T-cell (primary cell): ENCODE measurements around the gene EIF4G3. TPM values are rescaled to one million over a fixed set of nuclear protein-coding genes. Genes with fewer than 3 reads are reported as not detected.

Source experiments
- ATAC-seq, 4 experiments: fragments of 200-7000 bp in 3 of 4; fragments of 150-1000 bp in 1 of 4; cut with Tn5 transposase; replicated peaks in 1 of 4; 1 replicate in 3 of 4; 2 replicates in 1 of 4; pipeline ENCODE4 v1.10.0; 2021; ENCODE audit warnings: moderate library complexity in 3 of 4, mild to moderate bottlenecking in 2 of 4, moderate number of reproducible peaks in 1 of 4
- CTCF ChIA-PET, 2 donors: fragments of 300-600 bp; sonication (Branson Sonifier 250); formaldehyde crosslinking; loops; one replicate each; lab custom pipeline; 2022; ENCODE audit warnings: antibody characterized with exemption in 2 of 2; lab: Charles Lee
- POLR2A ChIA-PET, 2 donors: fragments of 300-600 bp; sonication (Branson Sonifier 250); formaldehyde crosslinking; loops; one replicate each; lab custom pipeline; 2022; ENCODE audit warnings: antibody characterized with exemption in 2 of 2; lab: Charles Lee
- DNase-seq, 35 experiments: peaks; one replicate each; pipeline versions ENCODE4 v3.0.0 to v3.0.0-alpha.2; 2013 to 2023
- H3K27ac ChIP-seq: one replicate; pipeline ENCODE4 v1.5.1; 2013; ENCODE audit warnings: low read length
- H3K27me3 ChIP-seq, 2 experiments: replicated peaks in 1 of 2; 1 replicate in 1 of 2; 2 replicates in 1 of 2; pipeline versions ENCODE4 v1.6.1 to v1.7.0; 2013; ENCODE audit warnings: low read length in 1 of 2, mixed read lengths in 1 of 2; ENCODE audit not compliant: control insufficient read depth in 2 of 2, insufficient read depth in 2 of 2; ENCODE audit errors: extremely low read depth in 1 of 2
- H3K36me3 ChIP-seq, 2 donors: 1 replicate in 1 of 2; 2 replicates in 1 of 2; pipeline versions ENCODE4 v1.6.1 to v1.7.0; 2013; ENCODE audit warnings: low read length in 1 of 2; ENCODE audit not compliant: control insufficient read depth in 2 of 2, insufficient read depth in 1 of 2; ENCODE audit errors: extremely low read depth in 1 of 2
- H3K4me1 ChIP-seq, 2 experiments: 1 replicate in 1 of 2; 2 replicates in 1 of 2; pipeline versions ENCODE4 v1.6.1 to v1.7.0; 2013; ENCODE audit warnings: low read length in 2 of 2, mixed read lengths in 1 of 2; ENCODE audit not compliant: insufficient read depth in 2 of 2, control insufficient read depth in 1 of 2; ENCODE audit errors: extremely low read depth in 1 of 2
- H3K4me3 ChIP-seq, 2 donors: 1 replicate in 1 of 2; 2 replicates in 1 of 2; pipeline versions ENCODE4 v1.5.1 to v1.7.0; 2013; ENCODE audit warnings: mild to moderate bottlenecking in 2 of 2, low read length in 1 of 2, moderate library complexity in 1 of 2; ENCODE audit not compliant: control insufficient read depth in 1 of 2; ENCODE audit errors: extremely low read depth in 1 of 2
- H3K9me3 ChIP-seq: 2 replicates; pipeline ENCODE4 v1.7.0; 2013
- H3K27ac Mint-ChIP-seq, 2 donors: one replicate each; pipeline ENCODE4 v1.8.0; 2020 to 2021; ENCODE audit warnings: mild to moderate bottlenecking in 2 of 2, mixed read lengths in 2 of 2
- H3K27me3 Mint-ChIP-seq, 2 donors: one replicate each; pipeline ENCODE4 v1.8.0; 2021 to 2022; ENCODE audit warnings: mixed read lengths in 2 of 2
- H3K36me3 Mint-ChIP-seq: one replicate; pipeline ENCODE4 v1.8.0; 2021; ENCODE audit warnings: mixed read lengths
- H3K4me1 Mint-ChIP-seq, 3 donors: one replicate each; pipeline ENCODE4 v1.8.0; 2020 to 2022; ENCODE audit warnings: mixed read lengths in 3 of 3, mild to moderate bottlenecking in 1 of 3
- H3K4me3 Mint-ChIP-seq, 3 donors: one replicate each; pipeline ENCODE4 v1.8.0; 2020 to 2022; ENCODE audit warnings: mild to moderate bottlenecking in 3 of 3, mixed read lengths in 3 of 3, moderate library complexity in 3 of 3
- H3K9me3 Mint-ChIP-seq, 3 donors: one replicate each; pipeline ENCODE4 v1.8.0; 2020 to 2022; ENCODE audit warnings: mixed read lengths in 3 of 3
- WGBS: methylation state at CpG from one replicate; pipeline ENCODE4 v1.1.5; 2013; ENCODE audit warnings: missing lambda C conversion rate; ENCODE audit not compliant: insufficient coverage; 5-methylcytosine and 5-hydroxymethylcytosine counted together
- total RNA-seq, 35 experiments: library from RNA in 6 of 35; stranded (reverse) in 6 of 35; fragments of 120-200 nt in 1 of 35; gene quantifications; one replicate each; pipeline versions ENCODE4 v1.2.1 to v1.2.4 and lab custom pipeline; 2013 to 2026

The EIF4G3 gene
- total RNA-seq, 5 donors from 2014 or later (not counting 1 experiment from before 2014, with no cell fraction given) = 16.8 to 34.1 (median 20.8) TPM

GRCh38 chr1:21104683-21105082 lies 72.0 kb downstream of the EIF4G3 start:
- no CpG with 5 or more reads among the region's 3 CpGs for WGBS
- H3K27me3 Mint-ChIP-seq = no peaks in the 10 kb centered on the region

DNA sequence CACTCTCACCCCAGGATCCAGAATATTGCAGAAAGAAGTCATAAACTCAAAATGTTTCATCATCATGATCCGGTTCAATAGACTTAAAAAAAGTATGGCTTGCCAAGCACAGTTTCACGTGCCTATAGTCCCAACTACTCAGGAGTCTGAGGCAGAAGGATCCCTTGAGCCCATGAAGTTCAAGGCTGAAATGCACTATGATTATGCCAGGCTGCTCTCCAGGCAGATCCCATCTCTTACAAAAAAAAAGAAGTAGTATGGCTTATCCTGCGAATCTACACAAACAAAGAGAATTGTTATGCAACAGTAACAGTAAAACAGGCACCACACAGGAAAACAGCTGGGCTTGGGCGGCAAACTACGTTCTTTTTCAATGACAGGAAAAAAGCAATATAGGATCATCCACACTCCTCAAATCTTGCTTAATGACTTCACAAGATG lies 76.2 kb downstream of the EIF4G3 start:
- Mint-ChIP-seq H3K4me3 (no peak overlapping the region), H3K27me3 (no peaks in the 10 kb centered on the region), H3K36me3 (peaks cover 43% of the 10 kb centered on the region), H3K9me3 (no peaks in the 10 kb centered on the region), H3K27ac (no peak overlapping the region), H3K4me1 (no peaks in the 10 kb centered on the region)
- H3K27me3 ChIP-seq = no peaks in the 10 kb centered on the region
- no peak overlapping the region for H3K4me3 ChIP-seq
- POLR2A ChIA-PET = no interaction called here
- no peaks in the 10 kb centered on the region for H3K9me3 ChIP-seq
- WGBS = 90% methylated on average over 5 of the region's 5 CpGs
- ATAC-seq = no peak
- H3K4me1 ChIP-seq = no peaks in the 10 kb centered on the region
- CTCF ChIA-PET = no interaction called here
- no peak for DNase-seq
- no peak overlapping the region for H3K27ac ChIP-seq
- H3K36me3 ChIP-seq = no peaks in the 10 kb centered on the region

More at GRCh38 chr1:21104683-21105082, 72.0 kb downstream of the EIF4G3 start:
- H3K4me3 ChIP-seq = no peak overlapping the region
- ChIA-PET CTCF (no interaction called here), POLR2A (no interaction called here)
- Mint-ChIP-seq H3K4me1 (no peaks in the 10 kb centered on the region), H3K27ac (no peak overlapping the region), H3K4me3 (no peak overlapping the region), H3K9me3 (no peaks in the 10 kb centered on the region), H3K36me3 (peaks cover 26% of the 10 kb centered on the region)
- no peaks in the 10 kb centered on the region for H3K9me3 ChIP-seq
- no peaks in the 10 kb centered on the region for H3K27me3 ChIP-seq
- DNase-seq (no peak), ATAC-seq (no peak)
- H3K4me1 ChIP-seq = no peaks in the 10 kb centered on the region
- no peaks in the 10 kb centered on the region for H3K36me3 ChIP-seq
- no peak overlapping the region for H3K27ac ChIP-seq

GRCh38 chr1:21099869-21100131 lies 76.9 kb downstream of the EIF4G3 start:
- Mint-ChIP-seq H3K27me3 (no peaks in the 10 kb centered on the region), H3K9me3 (no peaks in the 10 kb centered on the region), H3K4me1 (no peaks in the 10 kb centered on the region), H3K27ac (no peak overlapping the region), H3K4me3 (no peak overlapping the region), H3K36me3 (peaks cover 44% of the 10 kb centered on the region)
- no peak for ATAC-seq
- POLR2A ChIA-PET = no interaction called here
- WGBS = no CpG with 5 or more reads among the region's 2 CpGs
- H3K4me3 ChIP-seq = no peak overlapping the region
- H3K4me1 ChIP-seq = no peaks in the 10 kb centered on the region
- H3K27ac ChIP-seq = no peak overlapping the region
- no peaks in the 10 kb centered on the region for H3K27me3 ChIP-seq
- H3K9me3 ChIP-seq = no peaks in the 10 kb centered on the region
- no peaks in the 10 kb centered on the region for H3K36me3 ChIP-seq
- CTCF ChIA-PET = no interaction called here
- no peak for DNase-seq

DNA sequence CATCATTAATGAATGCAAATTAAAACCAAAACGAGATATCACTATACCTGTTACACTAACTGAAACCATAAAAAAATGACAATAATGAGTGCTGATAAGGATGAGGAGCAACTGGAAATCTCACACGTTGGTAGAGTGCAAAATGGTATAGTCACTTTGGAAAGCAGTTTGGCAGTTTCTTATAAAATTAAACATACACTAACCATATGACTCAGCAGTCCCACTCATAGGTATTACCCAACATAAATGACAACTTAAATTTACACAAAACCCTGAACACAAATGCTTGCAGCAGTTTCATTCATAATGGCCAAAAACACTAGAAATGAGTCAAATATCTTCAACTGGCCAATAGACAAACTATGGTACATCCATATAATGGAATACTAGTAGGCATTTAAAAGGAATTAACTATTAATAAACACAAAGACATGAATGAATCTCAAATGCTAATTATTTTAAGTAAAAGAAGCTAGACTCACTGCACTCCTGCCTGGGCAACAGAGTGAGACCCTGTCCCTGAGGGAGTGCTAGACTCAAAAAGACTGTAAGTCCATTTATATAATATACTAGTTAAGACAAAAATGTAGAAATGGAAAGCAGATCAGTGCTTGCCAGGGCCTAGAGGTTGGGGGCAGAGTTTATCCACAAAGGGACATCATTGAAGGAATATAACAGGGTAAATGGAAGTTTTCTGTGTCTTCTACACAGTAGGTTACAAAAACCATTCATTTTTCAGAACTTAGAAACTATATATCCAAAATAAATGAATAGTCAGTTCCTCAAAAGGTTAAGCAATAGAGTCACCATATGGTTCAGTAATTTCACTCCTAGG lies 77.4 kb downstream of the EIF4G3 start:
- Mint-ChIP-seq H3K27me3 (no peaks in the 10 kb centered on the region), H3K27ac (no peak overlapping the region), H3K36me3 (peaks cover 42% of the 10 kb centered on the region), H3K9me3 (no peaks in the 10 kb centered on the region), H3K4me1 (no peaks in the 10 kb centered on the region), H3K4me3 (no peak overlapping the region)
- ChIA-PET POLR2A (no interaction called here), CTCF (no interaction called here)
- ATAC-seq = no peak
- Histone ChIP-seq H3K36me3 (no peaks in the 10 kb centered on the region), H3K27me3 (no peaks in the 10 kb centered on the region), H3K4me1 (no peaks in the 10 kb centered on the region), H3K9me3 (no peaks in the 10 kb centered on the region), H3K4me3 (no peak overlapping the region), H3K27ac (no peak overlapping the region)
- DNase-seq = no peak
- WGBS = no CpG with 5 or more reads among the region's 2 CpGs

DNA sequence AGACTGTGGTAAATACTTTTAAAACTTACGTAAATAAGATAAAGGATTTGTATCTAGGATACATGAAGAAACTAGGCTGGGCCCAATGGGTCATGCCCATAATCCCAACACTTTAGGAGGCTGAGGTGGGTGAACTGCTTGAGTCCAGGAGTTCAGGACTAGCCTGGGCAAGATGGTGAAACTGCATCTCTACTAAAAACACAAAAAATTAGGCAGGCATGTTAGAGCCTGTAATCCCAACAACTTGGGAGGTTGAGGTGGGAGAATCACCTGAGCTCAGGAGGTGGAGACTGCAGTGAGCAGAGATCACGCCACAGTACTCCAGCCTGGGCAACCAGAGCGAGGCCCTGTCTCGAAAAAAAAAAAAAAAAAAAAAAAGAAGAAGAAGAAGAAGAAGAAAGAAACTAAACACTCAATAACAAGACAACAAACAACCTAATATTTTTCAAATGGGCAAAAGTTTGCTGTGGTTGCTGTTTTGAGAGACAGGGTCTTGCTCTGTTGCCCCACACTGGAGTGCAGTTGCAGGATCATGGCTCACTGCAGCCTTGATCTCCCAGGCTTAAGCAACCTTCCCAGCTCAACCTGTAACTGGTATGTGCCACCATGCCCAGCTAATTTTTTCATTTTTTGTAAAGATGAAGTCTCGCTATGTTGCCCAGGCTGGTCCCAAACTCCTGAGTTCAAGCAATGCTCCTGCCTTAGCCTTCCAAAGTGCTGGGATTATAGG lies 78.3 kb downstream of the EIF4G3 start:
- ATAC-seq (no peak), DNase-seq (no peak)
- Mint-ChIP-seq H3K4me3 (no peak overlapping the region), H3K27ac (no peak overlapping the region), H3K27me3 (no peaks in the 10 kb centered on the region), H3K36me3 (peaks cover 41% of the 10 kb centered on the region), H3K9me3 (no peaks in the 10 kb centered on the region), H3K4me1 (no peaks in the 10 kb centered on the region)
- no CpG with 5 or more reads among the region's 5 CpGs for WGBS
- POLR2A ChIA-PET = no interaction called here
- no peak overlapping the region for H3K27ac ChIP-seq
- CTCF ChIA-PET = no interaction called here
- no peak overlapping the region for H3K4me3 ChIP-seq
- H3K9me3 ChIP-seq = no peaks in the 10 kb centered on the region
- H3K4me1 ChIP-seq = no peaks in the 10 kb centered on the region
- H3K27me3 ChIP-seq = no peaks in the 10 kb centered on the region
- no peaks in the 10 kb centered on the region for H3K36me3 ChIP-seq

DNA sequence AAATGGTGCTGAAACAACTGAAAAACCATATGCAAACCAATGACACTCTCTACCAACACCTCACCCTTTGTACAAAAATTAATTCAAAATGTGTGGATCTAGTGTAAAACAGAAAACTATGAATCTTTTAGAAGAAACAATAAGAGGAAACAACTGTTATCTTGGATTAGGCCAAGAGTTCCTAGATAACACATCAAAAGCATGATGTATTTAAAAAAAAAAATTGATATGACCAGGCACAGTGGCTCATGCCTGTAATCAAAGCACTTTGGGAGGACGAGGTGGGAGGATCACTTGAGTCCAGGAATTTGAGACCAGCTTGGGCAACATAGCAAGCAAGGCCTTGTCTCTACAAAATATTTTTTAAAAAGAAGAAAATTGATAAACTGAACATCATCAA lies 79.0 kb downstream of the EIF4G3 start:
- Mint-ChIP-seq H3K9me3 (no peaks in the 10 kb centered on the region), H3K27me3 (no peaks in the 10 kb centered on the region), H3K4me3 (no peak overlapping the region), H3K27ac (no peak overlapping the region), H3K4me1 (no peaks in the 10 kb centered on the region), H3K36me3 (peaks cover 43% of the 10 kb centered on the region)
- Histone ChIP-seq H3K9me3 (no peaks in the 10 kb centered on the region), H3K4me1 (no peaks in the 10 kb centered on the region), H3K4me3 (no peak overlapping the region), H3K36me3 (no peaks in the 10 kb centered on the region), H3K27me3 (no peaks in the 10 kb centered on the region), H3K27ac (no peak overlapping the region)
- no peak for DNase-seq
- ChIA-PET POLR2A (no interaction called here), CTCF (no interaction called here)
- ATAC-seq = no peak
- WGBS = no CpG with 5 or more reads among the region's 1 CpG
